Jurkat, Clone E6-1 (cell line): ENCODE measurements around the gene HAT1. TPM values are rescaled to one million over a fixed set of nuclear protein-coding genes. Genes with fewer than 3 reads are reported as not detected.
"Not testable (repeated sequence)": the region's sequence is repeated elsewhere in the genome, so short reads cannot be mapped to it uniquely, and the experiment has no call there.

Experiments used
- DNase-seq: peaks from one replicate; pipeline ENCODE4 v3.0.0-alpha.2; 2011; ENCODE audit warnings: low read depth, low spot score
- H3K4me3 ChIP-seq: 2 replicates; pipeline ENCODE4 v1.5.1; 2011; ENCODE audit warnings: mild to moderate bottlenecking, low read length, control low read depth, moderate library complexity
- polyA plus RNA-seq: library from polyadenylated mRNA; unstranded; fragments of >200 nt; gene quantifications from one replicate; pipeline ENCODE4 v1.2.1, GENCODE V29; 2012; ENCODE audit warnings: missing spikeins; ENCODE audit not compliant: insufficient read length, insufficient read depth

HAT1 gene
- 112 TPM for polyA plus RNA-seq

GRCh38 chr2:171922230-171923022 is at the start of gene HAT1:
Gene HAT1 (plus strand): TSS chr2:171922461. CDS start chr2:171922501, 40 bp downstream.
- peak; percentile 96 for DNase-seq

GRCh38 chr2:171874517-171874916 is 47.7 kb upstream of the HAT1 start:
- no peak for DNase-seq
- no peak overlapping the region for H3K4me3 ChIP-seq

More at GRCh38 chr2:171922230-171923022, at the start of gene HAT1:
- H3K4me3 ChIP-seq = peak within 1 kb of the TSS; percentile 91

GRCh38 chr2:171874963-171875362 is 47.3 kb upstream of the HAT1 start:
- H3K4me3 ChIP-seq = no peak overlapping the region
- no peak for DNase-seq

GRCh38 chr2:171878481-171878993 is 43.7 kb upstream of the HAT1 start:
- H3K4me3 ChIP-seq = no peak overlapping the region
- no peak for DNase-seq

GRCh38 chr2:171879865-171880264 is 42.4 kb upstream of the HAT1 start:
- no peak for DNase-seq
- H3K4me3 ChIP-seq = no peak overlapping the region

- no peak overlapping the region for H3K4me3 ChIP-seq
- no peak for DNase-seq
These were observed 41.5 kb upstream of the HAT1 start for GRCh38 chr2:171880774-171881173.

GRCh38 chr2:171882089-171882769 is 40.0 kb upstream of the HAT1 start:
- DNase-seq = no peak

GRCh38 chr2:171883275-171883893 is 38.9 kb upstream of the HAT1 start:
- DNase-seq = no peak
- H3K4me3 ChIP-seq = no peak overlapping the region

More at GRCh38 chr2:171882089-171882769, 40.0 kb upstream of the HAT1 start:
- no peak overlapping the region for H3K4me3 ChIP-seq

GRCh38 chr2:171889333-171889732 is 32.9 kb upstream of the HAT1 start:
- H3K4me3 ChIP-seq = no peak overlapping the region
- no peak for DNase-seq

GRCh38 chr2:171889808-171890207 is 32.5 kb upstream of the HAT1 start:
- no peak overlapping the region for H3K4me3 ChIP-seq

GRCh38 chr2:171893196-171893823 is 29.0 kb upstream of the HAT1 start:
- peak overlapping the region; percentile 75 for H3K4me3 ChIP-seq
- DNase-seq = no peak

More at GRCh38 chr2:171889808-171890207, 32.5 kb upstream of the HAT1 start:
- DNase-seq = no peak

GRCh38 chr2:171893824-171894611 is 28.2 kb upstream of the HAT1 start, which contains the start of gene SLC25A12:
Gene SLC25A12 (minus strand): TSS chr2:171894244. CDS start chr2:171894214, 30 bp downstream.
- peak; percentile 57 for DNase-seq
- peak within 1 kb of the TSS; percentile 75 for H3K4me3 ChIP-seq

GRCh38 chr2:171894612-171894947 is 27.7 kb upstream of the HAT1 start:
- H3K4me3 ChIP-seq = peak overlapping the region; percentile 75
- DNase-seq = no peak

- H3K4me3 ChIP-seq = no peak overlapping the region
- DNase-seq = no peak
These were observed 26.5 kb upstream of the HAT1 start for GRCh38 chr2:171895786-171896185.

- H3K4me3 ChIP-seq, DNase-seq: not testable (repeated sequence)
These were observed 22.5 kb upstream of the HAT1 start for GRCh38 chr2:171899623-171900282.

- DNase-seq = no peak
- no peak overlapping the region for H3K4me3 ChIP-seq
These were observed 19.3 kb upstream of the HAT1 start for GRCh38 chr2:171902840-171903420.

GRCh38 chr2:171908235-171908634 is 14.0 kb upstream of the HAT1 start:
- no peak overlapping the region for H3K4me3 ChIP-seq
- DNase-seq = no peak

- no peak for DNase-seq
- no peak overlapping the region for H3K4me3 ChIP-seq
These were observed 13.0 kb upstream of the HAT1 start for GRCh38 chr2:171909266-171909665.
